ENCODE results near the gene CDC45.

Gene CDC45

GRCh38 chr22:19483481-19484244, 3.9 kb downstream of the CDC45 start:
- peaks cover 22% of the 10 kb centered on the region for H3K36me3 ChIP-seq (ENCODE audit: control insufficient read depth, insufficient read depth, low read length)
- no peak overlapping the region for H3K27ac ChIP-seq (ENCODE audit: insufficient read depth, low read depth, low read length, poor library complexity, severe bottlenecking)
- no peaks in the 10 kb centered on the region for H3K9me3 ChIP-seq (ENCODE audit: control insufficient read depth, low read length)
- peaks cover 11% of the 10 kb centered on the region for H3K4me1 ChIP-seq (ENCODE audit: control insufficient read depth, insufficient read depth, low read length)
- H3K27me3 ChIP-seq (ENCODE audit: control insufficient read depth, insufficient read depth, low read length, poor library complexity, severe bottlenecking): no peaks in the 10 kb centered on the region
- WGBS, 2 experiments: 93 to 94% methylated on average over 8 of the region's 8 CpGs
- no peak overlapping the region for H3K4me3 ChIP-seq (ENCODE audit: insufficient read depth, low read depth, low read length)

GRCh38 chr22:19488285-19488684, 8.6 kb downstream of the CDC45 start:
- H3K9me3 ChIP-seq (ENCODE audit: control insufficient read depth, low read length): no peaks in the 10 kb centered on the region
- WGBS, 2 experiments: 90 to 94% methylated on average over 2 of the region's 2 CpGs
- no peak overlapping the region for H3K27ac ChIP-seq (ENCODE audit: insufficient read depth, low read depth, low read length, poor library complexity, severe bottlenecking)
- no peaks in the 10 kb centered on the region for H3K4me1 ChIP-seq (ENCODE audit: control insufficient read depth, insufficient read depth, low read length)
- H3K27me3 ChIP-seq (ENCODE audit: control insufficient read depth, insufficient read depth, low read length, poor library complexity, severe bottlenecking): no peaks in the 10 kb centered on the region
- no peak overlapping the region for H3K4me3 ChIP-seq (ENCODE audit: insufficient read depth, low read depth, low read length)
- peaks cover 18% of the 10 kb centered on the region for H3K36me3 ChIP-seq (ENCODE audit: control insufficient read depth, insufficient read depth, low read length)

- Histone ChIP-seq H3K36me3 (ENCODE audit: control insufficient read depth, insufficient read depth, low read length) (peaks cover 17% of the 10 kb centered on the region), H3K4me1 (ENCODE audit: control insufficient read depth, insufficient read depth, low read length) (no peaks in the 10 kb centered on the region), H3K9me3 (ENCODE audit: control insufficient read depth, low read length) (no peaks in the 10 kb centered on the region), H3K27ac (ENCODE audit: insufficient read depth, low read depth, low read length, poor library complexity, severe bottlenecking) (no peak overlapping the region), H3K27me3 (ENCODE audit: control insufficient read depth, insufficient read depth, low read length, poor library complexity, severe bottlenecking) (no peaks in the 10 kb centered on the region), H3K4me3 (ENCODE audit: insufficient read depth, low read depth, low read length) (no peak overlapping the region)
- 91 to 96% methylated on average over 7 of the region's 7 CpGs for WGBS, 2 experiments
These were observed 9.4 kb downstream of the CDC45 start for GRCh38 chr22:19488884-19489843.

GRCh38 chr22:19490628-19491230, 11.0 kb downstream of the CDC45 start:
- Histone ChIP-seq H3K4me3 (ENCODE audit: insufficient read depth, low read depth, low read length) (no peak overlapping the region), H3K4me1 (ENCODE audit: control insufficient read depth, insufficient read depth, low read length) (no peaks in the 10 kb centered on the region), H3K9me3 (ENCODE audit: control insufficient read depth, low read length) (no peaks in the 10 kb centered on the region), H3K27ac (ENCODE audit: insufficient read depth, low read depth, low read length, poor library complexity, severe bottlenecking) (no peak overlapping the region), H3K27me3 (ENCODE audit: control insufficient read depth, insufficient read depth, low read length, poor library complexity, severe bottlenecking) (no peaks in the 10 kb centered on the region), H3K36me3 (ENCODE audit: control insufficient read depth, insufficient read depth, low read length) (peaks cover 15% of the 10 kb centered on the region)
- 89 to 95% methylated on average over 5 of the region's 5 CpGs for WGBS, 2 experiments

- H3K27ac ChIP-seq (ENCODE audit: insufficient read depth, low read depth, low read length, poor library complexity, severe bottlenecking): no peak overlapping the region
- peaks cover 17% of the 10 kb centered on the region for H3K36me3 ChIP-seq (ENCODE audit: control insufficient read depth, insufficient read depth, low read length)
These were observed 12.9 kb downstream of the CDC45 start for GRCh38 chr22:19492504-19493174.

GRCh38 chr22:19494001-19494560, 14.4 kb downstream of the CDC45 start:
- no peaks in the 10 kb centered on the region for H3K9me3 ChIP-seq (ENCODE audit: control insufficient read depth, low read length)
- peaks cover 17% of the 10 kb centered on the region for H3K36me3 ChIP-seq (ENCODE audit: control insufficient read depth, insufficient read depth, low read length)
- no peak overlapping the region for H3K4me3 ChIP-seq (ENCODE audit: insufficient read depth, low read depth, low read length)
- no peaks in the 10 kb centered on the region for H3K4me1 ChIP-seq (ENCODE audit: control insufficient read depth, insufficient read depth, low read length)
- H3K27me3 ChIP-seq (ENCODE audit: control insufficient read depth, insufficient read depth, low read length, poor library complexity, severe bottlenecking): no peaks in the 10 kb centered on the region
- WGBS, 2 experiments: 92 to 97% methylated on average over 8 of the region's 8 CpGs
- no peak overlapping the region for H3K27ac ChIP-seq (ENCODE audit: insufficient read depth, low read depth, low read length, poor library complexity, severe bottlenecking)

More at GRCh38 chr22:19492504-19493174, 12.9 kb downstream of the CDC45 start:
- Histone ChIP-seq H3K4me3 (ENCODE audit: insufficient read depth, low read depth, low read length) (no peak overlapping the region), H3K4me1 (ENCODE audit: control insufficient read depth, insufficient read depth, low read length) (no peaks in the 10 kb centered on the region), H3K9me3 (ENCODE audit: control insufficient read depth, low read length) (no peaks in the 10 kb centered on the region), H3K27me3 (ENCODE audit: control insufficient read depth, insufficient read depth, low read length, poor library complexity, severe bottlenecking) (no peaks in the 10 kb centered on the region)
- WGBS, 2 experiments: 94 to 98% methylated on average over 6 of the region's 6 CpGs

GRCh38 chr22:19494676-19495173, 15.0 kb downstream of the CDC45 start:
- 93% methylated on average over 5 of the region's 6 CpGs for WGBS, 2 experiments
- peaks cover 17% of the 10 kb centered on the region for H3K36me3 ChIP-seq (ENCODE audit: control insufficient read depth, insufficient read depth, low read length)
- no peaks in the 10 kb centered on the region for H3K27me3 ChIP-seq (ENCODE audit: control insufficient read depth, insufficient read depth, low read length, poor library complexity, severe bottlenecking)
- H3K27ac ChIP-seq (ENCODE audit: insufficient read depth, low read depth, low read length, poor library complexity, severe bottlenecking): no peak overlapping the region
- no peaks in the 10 kb centered on the region for H3K4me1 ChIP-seq (ENCODE audit: control insufficient read depth, insufficient read depth, low read length)
- no peak overlapping the region for H3K4me3 ChIP-seq (ENCODE audit: insufficient read depth, low read depth, low read length)
- H3K9me3 ChIP-seq (ENCODE audit: control insufficient read depth, low read length): no peaks in the 10 kb centered on the region

- Histone ChIP-seq H3K4me3 (ENCODE audit: insufficient read depth, low read depth, low read length) (no peak overlapping the region), H3K27ac (ENCODE audit: insufficient read depth, low read depth, low read length, poor library complexity, severe bottlenecking) (no peak overlapping the region), H3K36me3 (ENCODE audit: control insufficient read depth, insufficient read depth, low read length) (peaks cover 17% of the 10 kb centered on the region), H3K27me3 (ENCODE audit: control insufficient read depth, insufficient read depth, low read length, poor library complexity, severe bottlenecking) (no peaks in the 10 kb centered on the region), H3K9me3 (ENCODE audit: control insufficient read depth, low read length) (no peaks in the 10 kb centered on the region), H3K4me1 (ENCODE audit: control insufficient read depth, insufficient read depth, low read length) (no peaks in the 10 kb centered on the region)
- WGBS, 2 experiments: 88 to 93% methylated on average over 5 of the region's 5 CpGs
These were observed 16.0 kb downstream of the CDC45 start for GRCh38 chr22:19495562-19496323.

GRCh38 chr22:19496324-19496630, 16.6 kb downstream of the CDC45 start:
- H3K9me3 ChIP-seq (ENCODE audit: control insufficient read depth, low read length): no peaks in the 10 kb centered on the region
- WGBS, 2 experiments: 94 to 95% methylated on average over 3 of the region's 3 CpGs
- H3K36me3 ChIP-seq (ENCODE audit: control insufficient read depth, insufficient read depth, low read length): peaks cover 17% of the 10 kb centered on the region
- no peaks in the 10 kb centered on the region for H3K27me3 ChIP-seq (ENCODE audit: control insufficient read depth, insufficient read depth, low read length, poor library complexity, severe bottlenecking)
- H3K27ac ChIP-seq (ENCODE audit: insufficient read depth, low read depth, low read length, poor library complexity, severe bottlenecking): no peak overlapping the region
- H3K4me1 ChIP-seq (ENCODE audit: control insufficient read depth, insufficient read depth, low read length): no peaks in the 10 kb centered on the region
- no peak overlapping the region for H3K4me3 ChIP-seq (ENCODE audit: insufficient read depth, low read depth, low read length)
